Esophagus squamous epithelium (tissue), 5 donors: ENCODE measurements around the gene OR4K13. TPM values are rescaled to one million over a fixed set of nuclear protein-coding genes. Genes with fewer than 3 reads are reported as not detected.

Experiments used
- DNase-seq: peaks from one replicate; lab custom pipeline; 2025; lab: John Stamatoyannopoulos, UW
- H3K27ac ChIP-seq, 4 donors: fragments of 200-600 bp; sonication (generic); one replicate each; pipeline ENCODE4 v1.5.1; 2016 to 2019; ENCODE audit warnings: mild to moderate bottlenecking in 1 of 4
- H3K27me3 ChIP-seq, 4 donors: fragments of 200-600 bp; sonication (generic); 1 replicate in 3 of 4; 2 replicates in 1 of 4; pipeline versions ENCODE4 v1.5.1 to v1.6.0; 2017 to 2021; ENCODE audit warnings: antibody characterized with exemption in 1 of 4
- H3K36me3 ChIP-seq, 3 donors: fragments of 200-600 bp; sonication (generic); one replicate each; pipeline ENCODE4 v1.5.1; 2016 to 2019
- H3K4me1 ChIP-seq, 3 donors: fragments of 200-600 bp; sonication (generic); one replicate each; pipeline ENCODE4 v1.5.1; 2017 to 2019
- H3K4me3 ChIP-seq, 4 donors: fragments of 200-600 bp; sonication (generic); 1 replicate in 3 of 4; 2 replicates in 1 of 4; pipeline ENCODE4 v1.5.1; 2016 to 2019; ENCODE audit warnings: mild to moderate bottlenecking in 2 of 4, moderate library complexity in 1 of 4
- H3K9me3 ChIP-seq, 3 donors: fragments of 200-600 bp; sonication (generic); one replicate each; pipeline ENCODE4 v1.5.1; 2016 to 2019
- CTCF ChIP-seq, 6 experiments: fragments of 450-650 bp in 4 of 6; fragments of 200-600 bp in 2 of 6; sonication (generic) in 2 of 6; IDR thresholded peaks; one replicate each; pipeline ENCODE4 v1.5.1; 2016 to 2019; ENCODE audit warnings: antibody characterized with exemption in 6 of 6, mild to moderate bottlenecking in 4 of 6, moderate library complexity in 4 of 6
- POLR2A ChIP-seq, 4 donors: fragments of 450-650 bp; IDR thresholded peaks; one replicate each; pipeline ENCODE4 v1.6.1; 2017; ENCODE audit warnings: antibody characterized with exemption in 4 of 4, mild to moderate bottlenecking in 4 of 4, moderate library complexity in 3 of 4
- WGBS, 2 donors: methylation state at CpG; one replicate each; pipeline ENCODE4 v1.1.5; 2018; 5-methylcytosine and 5-hydroxymethylcytosine counted together
- intact Hi-C: fragments of 100-400 bp; cut with DNase I; formaldehyde crosslinking; loops from one replicate; pipeline ENCODE4 v1.15.0; 2022
- total RNA-seq, 4 donors: library from RNA; depleted of rRNA; stranded (reverse); fragments of >200 nt; gene quantifications; one replicate each; pipeline ENCODE4 v1.1.0, GENCODE V29; 2016
- donor health status: DM: yes; HTN: yes; CAD: no.

OR4K13 gene
- total RNA-seq, 4 donors from 2014 or later = not detected

GRCh38 chr14:20031058-20031457, 4.8 kb downstream of the OR4K13 start:
- Histone ChIP-seq H3K27me3 (no peaks in the 10 kb centered on the region), H3K4me1 (no peaks in the 10 kb centered on the region), H3K4me3 (no peak overlapping the region), H3K27ac (no peak overlapping the region), H3K9me3 (peaks cover 0 to 11% (median 0%) of the 10 kb centered on the region in 3 donors), H3K36me3 (no peaks in the 10 kb centered on the region)
- no peak for DNase-seq
- no peak for TF ChIP-seq POLR2A (IDR thresholded peaks at IDR 0.05)
- TF ChIP-seq CTCF (IDR thresholded peaks at IDR 0.05) = no peak
- intact Hi-C loops = no loop called here
- 72 to 75% methylated on average over 6 of the region's 6 CpGs for WGBS, 2 donors

GRCh38 chr14:20019257-20019865, 16.5 kb downstream of the OR4K13 start, which contains the start of gene OR4K14:
TSS of gene OR4K14 (minus strand) at chr14:20019307. CDS start at chr14:20015193, 4,114 bp downstream.
- Histone ChIP-seq H3K4me3 (no peak within 1 kb of the TSS), H3K4me1 (no peaks in the 10 kb centered on the region), H3K27ac (no peak within 1 kb of the TSS), H3K9me3 (peaks cover 0 to 6% (median 0%) of the 10 kb centered on the region in 3 donors), H3K36me3 (no peaks in the 10 kb centered on the region), H3K27me3 (no peaks in the 10 kb centered on the region)
- DNase-seq = no peak
- TF ChIP-seq POLR2A (IDR thresholded peaks at IDR 0.05) = no peak
- 50 to 70% methylated on average over 2 of the region's 2 CpGs for WGBS, 2 donors
- intact Hi-C loops = no loop called here

GRCh38 chr14:20008156-20008555, 27.7 kb downstream of the OR4K13 start:
- Histone ChIP-seq H3K27ac (no peak overlapping the region), H3K36me3 (no peaks in the 10 kb centered on the region), H3K4me3 (no peak overlapping the region), H3K27me3 (no peaks in the 10 kb centered on the region), H3K9me3 (peaks cover 0 to 5% (median 0%) of the 10 kb centered on the region in 3 donors), H3K4me1 (no peaks in the 10 kb centered on the region)
- DNase-seq = no peak
- TF ChIP-seq POLR2A (IDR thresholded peaks at IDR 0.05) (no peak), CTCF (IDR thresholded peaks at IDR 0.05) (no peak)
- intact Hi-C loops = no loop called here

- Histone ChIP-seq H3K27ac (no peak overlapping the region), H3K36me3 (no peaks in the 10 kb centered on the region), H3K27me3 (no peaks in the 10 kb centered on the region), H3K4me1 (no peaks in the 10 kb centered on the region), H3K9me3 (no peaks in the 10 kb centered on the region), H3K4me3 (no peak overlapping the region)
- DNase-seq = no peak
- WGBS, 2 donors = 61% methylated on average over 3 to 7 of the region's 7 CpGs
- TF ChIP-seq CTCF (IDR thresholded peaks at IDR 0.05) (no peak), POLR2A (IDR thresholded peaks at IDR 0.05) (no peak)
- intact Hi-C loops = no loop called here
Observed at GRCh38 chr14:20002319-20002718, 33.5 kb downstream of the OR4K13 start.

GRCh38 chr14:20001863-20002262, 34.0 kb downstream of the OR4K13 start, which contains the start of gene OR4Q2:
TSS of gene OR4Q2 (plus strand) at chr14:20002163.
- H3K4me3 ChIP-seq = no peak within 1 kb of the TSS
- DNase-seq = no peak
- no peaks in the 10 kb centered on the region for H3K4me1 ChIP-seq
- no peaks in the 10 kb centered on the region for H3K9me3 ChIP-seq
- no peak within 1 kb of the TSS for H3K27ac ChIP-seq
- no peak for TF ChIP-seq POLR2A (IDR thresholded peaks at IDR 0.05)
- no peak for TF ChIP-seq CTCF (IDR thresholded peaks at IDR 0.05)
- H3K27me3 ChIP-seq = no peaks in the 10 kb centered on the region
- intact Hi-C loops = no loop called here
- H3K36me3 ChIP-seq = no peaks in the 10 kb centered on the region
